Activated T-helper 17 cell treated with anti-CD3 and anti-CD28 coated beads, Interleukin-2, amount 50 U/mL, for 72 hours (primary cell): ENCODE measurements around the gene MEGF6. TPM values are rescaled to one million over a fixed set of nuclear protein-coding genes. Genes with fewer than 3 reads are reported as not detected.

Source experiments
- ATAC-seq: fragments of 150-1000 bp; cut with Tn5 transposase; replicated peaks from 2 replicates; pipeline ENCODE4 v1.10.0; 2021; ENCODE audit warnings: mild to moderate bottlenecking, moderate library complexity
- H3K27ac Mint-ChIP-seq: one replicate; pipeline ENCODE4 v1.8.0; 2022; ENCODE audit warnings: mixed read lengths
- H3K27me3 Mint-ChIP-seq: one replicate; pipeline ENCODE4 v1.8.0; 2022; ENCODE audit warnings: mixed read lengths
- H3K36me3 Mint-ChIP-seq: one replicate; pipeline ENCODE4 v1.8.0; 2022; ENCODE audit warnings: low read depth, mild to moderate bottlenecking, mixed read lengths
- H3K4me1 Mint-ChIP-seq: one replicate; pipeline ENCODE4 v1.8.0; 2022; ENCODE audit warnings: mixed read lengths
- H3K4me3 Mint-ChIP-seq: one replicate; pipeline ENCODE4 v1.8.0; 2022; ENCODE audit warnings: mild to moderate bottlenecking, mixed read lengths
- H3K9me3 Mint-ChIP-seq: one replicate; pipeline ENCODE4 v1.8.0; 2022; ENCODE audit warnings: mixed read lengths
- total RNA-seq, 2 donors: library from RNA; stranded (reverse); gene quantifications; one replicate each; pipeline ENCODE4 v1.2.3, GENCODE V29; 2022

MEGF6 gene
- total RNA-seq, 2 donors from 2014 or later, result 5.0 to 9.7 TPM

GRCh38 chr1:3502641-3503524, 108.4 kb downstream of the MEGF6 start:
- Mint-ChIP-seq H3K4me1 (no peaks in the 10 kb centered on the region), H3K27ac (no peak overlapping the region), H3K4me3 (no peak overlapping the region), H3K9me3 (no peaks in the 10 kb centered on the region), H3K36me3 (no peaks in the 10 kb centered on the region), H3K27me3 (no peaks in the 10 kb centered on the region)
- no peak for ATAC-seq

- Mint-ChIP-seq H3K9me3 (no peaks in the 10 kb centered on the region), H3K27ac (no peak overlapping the region), H3K4me3 (no peak overlapping the region), H3K27me3 (no peaks in the 10 kb centered on the region), H3K36me3 (no peaks in the 10 kb centered on the region), H3K4me1 (no peaks in the 10 kb centered on the region)
- ATAC-seq, result no peak
Observed at GRCh38 chr1:3501856-3502640, 109.3 kb downstream of the MEGF6 start.

GRCh38 chr1:3501437-3501836, 109.9 kb downstream of the MEGF6 start:
- Mint-ChIP-seq H3K27me3 (no peaks in the 10 kb centered on the region), H3K9me3 (no peaks in the 10 kb centered on the region), H3K27ac (no peak overlapping the region), H3K4me3 (no peak overlapping the region), H3K4me1 (no peaks in the 10 kb centered on the region), H3K36me3 (no peaks in the 10 kb centered on the region)
- no peak for ATAC-seq

DNA sequence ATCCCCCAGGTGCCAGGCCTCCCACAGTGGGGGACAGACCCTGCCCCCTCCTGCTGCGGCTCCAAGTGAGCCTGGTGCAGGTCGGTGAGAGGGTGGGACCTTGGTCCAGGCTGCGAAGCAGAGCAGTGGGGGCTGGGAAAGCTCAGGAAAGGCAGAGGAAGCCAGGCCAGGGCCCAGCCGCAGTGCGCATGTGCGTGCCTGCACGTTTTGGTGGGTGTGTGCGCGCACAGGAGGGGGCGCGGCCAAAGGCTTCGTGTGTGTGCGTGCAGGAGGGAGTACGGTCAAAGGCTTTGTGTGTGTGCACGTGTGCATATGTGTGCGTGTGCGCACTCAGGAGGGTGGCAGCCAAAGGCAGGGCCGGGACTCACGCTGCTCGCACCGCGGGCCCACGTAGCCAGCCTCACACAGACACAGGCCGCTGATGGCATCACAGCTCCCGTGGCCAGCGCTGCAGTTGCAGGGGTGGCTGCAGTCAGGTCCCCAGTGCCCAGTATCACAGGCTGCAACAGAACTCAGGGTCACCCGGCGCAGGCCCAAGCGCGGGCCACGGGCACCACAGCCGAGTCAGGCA, 111.0 kb downstream of the MEGF6 start:
- Mint-ChIP-seq H3K4me3 (no peak overlapping the region), H3K36me3 (no peaks in the 10 kb centered on the region), H3K27me3 (no peaks in the 10 kb centered on the region), H3K27ac (no peak overlapping the region), H3K4me1 (no peaks in the 10 kb centered on the region), H3K9me3 (no peaks in the 10 kb centered on the region)
- ATAC-seq, result no peak

GRCh38 chr1:3499611-3500010, 111.7 kb downstream of the MEGF6 start:
- H3K4me3 Mint-ChIP-seq, result no peak overlapping the region
- no peaks in the 10 kb centered on the region for H3K9me3 Mint-ChIP-seq
- no peaks in the 10 kb centered on the region for H3K27me3 Mint-ChIP-seq
- H3K36me3 Mint-ChIP-seq, result no peaks in the 10 kb centered on the region
- H3K27ac Mint-ChIP-seq, result no peak overlapping the region
- ATAC-seq, result no peak
- H3K4me1 Mint-ChIP-seq, result no peaks in the 10 kb centered on the region

GRCh38 chr1:3498986-3499385, 112.3 kb downstream of the MEGF6 start:
- Mint-ChIP-seq H3K9me3 (no peaks in the 10 kb centered on the region), H3K4me1 (no peaks in the 10 kb centered on the region), H3K27me3 (no peaks in the 10 kb centered on the region), H3K36me3 (no peaks in the 10 kb centered on the region), H3K4me3 (no peak overlapping the region), H3K27ac (no peak overlapping the region)
- ATAC-seq, result no peak

GRCh38 chr1:3498246-3498930, 112.9 kb downstream of the MEGF6 start:
- ATAC-seq, result no peak
- Mint-ChIP-seq H3K27me3 (no peaks in the 10 kb centered on the region), H3K9me3 (no peaks in the 10 kb centered on the region), H3K27ac (no peak overlapping the region), H3K36me3 (no peaks in the 10 kb centered on the region), H3K4me1 (no peaks in the 10 kb centered on the region), H3K4me3 (no peak overlapping the region)

- ATAC-seq, result no peak
- Mint-ChIP-seq H3K4me1 (no peaks in the 10 kb centered on the region), H3K4me3 (no peak overlapping the region)
Observed at GRCh38 chr1:3497521-3497920, 113.8 kb downstream of the MEGF6 start.

DNA sequence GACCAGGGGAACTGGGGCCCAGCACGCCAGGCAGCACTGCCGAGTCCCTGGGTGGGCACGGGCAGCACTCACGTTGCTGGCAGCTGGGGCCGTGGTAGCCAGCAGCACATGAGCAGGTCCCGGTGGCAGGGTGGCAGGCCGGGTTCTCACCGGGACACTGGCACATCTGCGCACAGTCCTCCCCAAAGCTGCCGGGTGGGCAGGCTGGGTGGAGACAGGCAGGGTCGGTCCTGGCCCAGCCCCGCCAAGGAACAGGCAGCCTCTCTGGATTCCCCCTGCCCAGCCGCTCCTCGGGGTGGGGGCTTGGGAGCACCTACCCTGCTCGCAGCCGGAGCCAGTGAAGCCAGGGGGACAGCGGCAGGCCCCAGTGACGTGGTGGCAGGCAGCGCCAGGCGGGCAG, 114.4 kb downstream of the MEGF6 start:
- Mint-ChIP-seq H3K36me3 (no peaks in the 10 kb centered on the region), H3K27ac (no peak overlapping the region), H3K27me3 (no peaks in the 10 kb centered on the region), H3K4me3 (no peak overlapping the region), H3K4me1 (no peaks in the 10 kb centered on the region), H3K9me3 (no peaks in the 10 kb centered on the region)
- no peak for ATAC-seq

More at GRCh38 chr1:3497521-3497920, 113.8 kb downstream of the MEGF6 start:
- no peaks in the 10 kb centered on the region for H3K36me3 Mint-ChIP-seq
- no peak overlapping the region for H3K27ac Mint-ChIP-seq
- H3K9me3 Mint-ChIP-seq, result no peaks in the 10 kb centered on the region
- H3K27me3 Mint-ChIP-seq, result no peaks in the 10 kb centered on the region

DNA sequence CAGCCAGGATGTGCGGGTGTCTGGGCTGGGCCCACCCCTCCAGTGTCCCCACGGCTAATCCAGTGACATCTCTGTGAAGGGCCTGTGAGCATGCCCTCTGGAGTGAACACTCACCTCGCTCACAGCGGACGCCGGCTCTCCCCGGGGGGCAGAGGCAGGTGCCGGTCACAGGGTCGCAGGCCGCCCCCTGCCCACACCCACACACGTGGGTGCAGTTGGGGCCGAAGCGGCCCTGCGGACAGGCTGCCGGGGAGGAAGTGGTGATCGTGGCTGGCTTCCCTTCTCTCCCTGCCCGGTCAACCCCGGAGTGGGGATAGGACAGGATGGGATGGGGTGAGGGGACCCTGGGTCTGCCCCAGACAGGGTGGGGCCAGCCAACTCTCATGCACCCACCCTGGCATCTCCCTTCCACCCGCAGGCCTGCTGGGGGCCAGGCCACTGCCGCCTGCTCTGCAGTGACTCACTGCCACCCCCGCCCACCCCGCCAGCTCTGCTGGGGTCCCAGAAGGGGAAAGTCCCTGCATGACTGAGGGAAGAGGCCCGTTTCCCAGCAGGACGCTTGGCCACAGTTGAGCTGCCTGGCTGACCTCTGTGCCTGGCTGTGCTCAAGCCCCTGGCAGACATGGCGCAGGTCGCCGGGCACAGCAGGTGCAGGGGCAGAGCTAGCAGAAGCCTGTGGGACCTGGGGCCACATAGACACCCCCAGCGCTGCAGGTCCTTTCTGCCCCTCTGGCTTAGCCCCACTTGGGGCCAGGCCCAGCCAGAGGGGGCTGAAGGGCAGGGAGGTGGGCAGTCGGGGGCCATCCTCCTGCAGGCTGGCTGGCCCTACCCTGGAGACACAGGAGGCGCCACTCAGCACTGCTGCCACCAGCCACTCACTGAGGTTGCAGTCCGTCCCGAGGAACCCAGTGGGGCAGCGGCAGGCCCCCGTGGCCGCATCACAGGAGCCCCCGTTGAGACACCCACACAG, 115.2 kb downstream of the MEGF6 start:
- ATAC-seq, result no peak
- H3K36me3 Mint-ChIP-seq, result no peaks in the 10 kb centered on the region
- H3K4me3 Mint-ChIP-seq, result no peak overlapping the region
- H3K4me1 Mint-ChIP-seq, result no peaks in the 10 kb centered on the region
- no peaks in the 10 kb centered on the region for H3K27me3 Mint-ChIP-seq
- H3K9me3 Mint-ChIP-seq, result no peaks in the 10 kb centered on the region
- no peak overlapping the region for H3K27ac Mint-ChIP-seq

DNA sequence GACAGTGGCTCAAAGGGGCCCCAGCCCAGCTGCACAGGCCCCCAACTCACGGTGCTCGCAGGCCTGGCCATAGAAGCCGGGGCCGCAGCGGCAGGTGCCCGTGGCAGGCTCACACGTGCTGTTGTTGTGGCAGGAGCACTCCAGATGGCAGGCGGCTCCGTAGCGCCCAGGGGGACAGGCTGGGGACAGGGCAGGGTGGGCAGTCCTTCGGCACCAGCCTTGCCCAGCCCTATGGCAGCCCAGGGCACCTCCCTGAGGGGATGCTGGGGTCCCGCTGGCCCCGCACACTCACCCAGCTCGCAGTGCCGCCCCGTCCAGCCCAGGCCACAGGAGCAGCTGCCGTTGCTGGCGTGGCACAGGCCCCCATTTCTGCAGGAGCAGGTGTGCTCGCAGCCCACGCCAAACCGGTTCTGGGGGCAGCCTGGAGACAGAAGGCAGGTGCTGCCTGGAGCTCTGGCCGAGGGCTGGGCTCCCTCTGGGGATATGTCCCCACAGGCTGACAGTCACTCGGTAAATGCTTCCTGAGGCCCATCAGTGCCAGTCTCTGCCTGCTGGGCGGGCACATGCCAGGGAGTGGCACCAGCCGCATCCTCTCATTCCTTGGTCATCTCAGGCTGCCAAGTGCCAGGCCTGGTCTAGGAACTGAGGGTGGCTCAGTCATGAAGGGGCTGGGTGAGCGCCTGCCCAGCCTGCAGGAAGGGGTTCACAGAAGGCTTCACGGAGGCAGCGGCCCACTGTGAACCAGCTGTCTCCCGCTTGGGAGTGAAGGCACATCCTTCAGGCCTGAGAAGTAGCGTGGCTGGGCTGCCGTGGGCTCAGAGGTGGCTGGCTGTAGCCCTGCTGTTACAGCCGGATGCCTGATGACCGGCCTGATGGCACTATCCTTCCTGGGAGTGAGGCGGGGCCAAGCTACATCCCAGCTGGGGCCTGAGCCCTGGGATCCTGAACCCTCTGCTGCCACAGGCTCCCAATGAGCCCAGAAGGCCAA, 116.7 kb downstream of the MEGF6 start:
- no peak overlapping the region for H3K4me3 Mint-ChIP-seq
- H3K27me3 Mint-ChIP-seq, result no peaks in the 10 kb centered on the region
- no peaks in the 10 kb centered on the region for H3K4me1 Mint-ChIP-seq
- no peak overlapping the region for H3K27ac Mint-ChIP-seq
- no peaks in the 10 kb centered on the region for H3K9me3 Mint-ChIP-seq
- no peak for ATAC-seq
- no peaks in the 10 kb centered on the region for H3K36me3 Mint-ChIP-seq

DNA sequence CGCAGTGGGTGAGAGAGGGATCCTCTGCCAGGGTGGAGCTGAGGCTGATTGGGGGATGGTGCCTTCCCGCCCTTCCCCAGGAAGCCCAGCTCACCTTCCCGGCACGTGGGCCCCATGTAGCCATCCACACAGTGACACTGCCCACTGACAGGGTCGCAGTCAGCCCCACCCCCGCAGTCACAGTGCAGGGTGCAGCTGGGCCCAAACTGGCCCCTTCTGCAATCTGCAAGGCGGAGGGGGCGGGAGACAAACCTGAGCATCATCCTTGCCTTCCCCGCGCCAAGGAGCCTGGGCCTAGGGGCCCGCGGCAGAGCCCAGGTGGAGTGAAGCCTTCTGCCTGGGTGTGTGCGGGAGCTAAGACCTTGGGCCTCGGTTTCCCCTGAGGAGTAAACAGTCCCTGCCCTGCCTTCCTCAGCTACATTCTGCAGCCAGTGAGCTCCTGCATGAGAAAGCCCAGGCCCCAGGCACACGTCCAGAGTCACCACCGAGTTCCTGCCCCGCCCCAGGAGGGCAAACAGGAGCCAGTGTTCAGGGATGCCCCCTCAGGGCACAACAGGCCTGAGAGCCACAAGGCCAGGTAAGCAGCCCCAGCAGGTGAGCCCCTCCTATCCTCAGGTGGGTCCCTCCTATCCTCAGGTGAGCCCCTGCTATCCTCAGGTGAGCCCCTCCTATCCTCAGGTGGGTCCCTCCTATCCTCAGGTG, 118.6 kb downstream of the MEGF6 start:
- H3K4me1 Mint-ChIP-seq, result no peaks in the 10 kb centered on the region
- H3K9me3 Mint-ChIP-seq, result peaks cover 6% of the 10 kb centered on the region
- H3K36me3 Mint-ChIP-seq, result no peaks in the 10 kb centered on the region
- no peak overlapping the region for H3K4me3 Mint-ChIP-seq
- no peak for ATAC-seq
- H3K27ac Mint-ChIP-seq, result no peak overlapping the region
- H3K27me3 Mint-ChIP-seq, result no peaks in the 10 kb centered on the region
